ENCODE results near the gene EMX2.

The EMX2 gene

DNA sequence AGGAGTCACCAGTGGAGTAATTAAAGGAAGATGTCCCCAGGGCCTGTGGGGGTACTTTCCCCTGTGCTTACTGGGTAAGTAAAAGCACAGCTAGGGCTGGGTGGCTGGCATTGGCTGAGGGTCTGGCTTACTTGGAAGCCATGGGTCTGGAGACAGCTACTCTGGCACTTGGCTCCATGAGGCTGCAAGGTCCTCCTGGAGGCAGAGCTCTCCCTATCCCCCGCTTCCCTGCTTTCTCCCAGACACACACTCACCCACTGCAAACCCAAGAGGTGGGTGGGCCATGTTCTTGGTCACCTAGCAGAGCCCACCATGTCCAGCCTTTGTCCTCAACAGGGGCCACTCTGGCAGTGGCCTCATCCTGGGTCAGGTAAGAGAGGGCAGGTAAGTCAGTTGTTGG, 13.3 kb downstream of the EMX2 start:
- Histone ChIP-seq H3K23ac (ENCODE audit: low read length) (no peak overlapping the region), H2AK5ac (ENCODE audit: low read length) (no peak overlapping the region), H3K36me3 (ENCODE audit: control insufficient read depth in 1 of 2, insufficient read depth in 2 of 2, low read length in 2 of 2) (no peaks in the 10 kb centered on the region), H3K27me3 (ENCODE audit: insufficient read depth, low read length) (peaks cover 44% of the 10 kb centered on the region), H3K18ac (ENCODE audit: low read length) (no peak overlapping the region), H2BK12ac (ENCODE audit: low read length) (no peak overlapping the region), H4K8ac (ENCODE audit: low read depth, low read length) (no peak overlapping the region), H3K4me2 (ENCODE audit: low read length) (no peak overlapping the region), H3K27ac (ENCODE audit: low read depth, low read length) (no peak overlapping the region), H2BK120ac (ENCODE audit: insufficient read depth, low read length, poor library complexity) (no peak overlapping the region), H4K91ac (ENCODE audit: low read depth, low read length) (no peak overlapping the region), H4K12ac (ENCODE audit: low read depth, low read length) (no peak overlapping the region), H2BK5ac (ENCODE audit: low read depth, low read length, poor library complexity) (no peak overlapping the region), H3K9me3 (ENCODE audit: insufficient read depth, low read depth, low read length) (peaks cover 13% of the 10 kb centered on the region), H2AFZ (ENCODE audit: insufficient read depth, low read length, poor library complexity) (no peak overlapping the region), H3K79me1 (ENCODE audit: low read length) (no peaks in the 10 kb centered on the region), H3K4me1 (ENCODE audit: control insufficient read depth in 1 of 2, insufficient read depth in 2 of 2, low read length in 2 of 2) (peaks cover 4 to 8% of the 10 kb centered on the region in 2 experiments), H3K79me2 (ENCODE audit: control insufficient read depth, insufficient read depth, low read length, poor library complexity) (no peaks in the 10 kb centered on the region), H3K9ac (ENCODE audit: low read length) (no peak overlapping the region), H3K14ac (ENCODE audit: low read length) (no peak overlapping the region), H3K4ac (ENCODE audit: low read depth, low read length) (no peak overlapping the region), H3K4me3 (ENCODE audit: low read depth, low read length) (no peak overlapping the region)
- DNase-seq: no peak
- no CpG with 5 or more reads among the region's 1 CpG for WGBS (ENCODE audit: extremely low coverage, insufficient coverage, insufficient read length)

DNA sequence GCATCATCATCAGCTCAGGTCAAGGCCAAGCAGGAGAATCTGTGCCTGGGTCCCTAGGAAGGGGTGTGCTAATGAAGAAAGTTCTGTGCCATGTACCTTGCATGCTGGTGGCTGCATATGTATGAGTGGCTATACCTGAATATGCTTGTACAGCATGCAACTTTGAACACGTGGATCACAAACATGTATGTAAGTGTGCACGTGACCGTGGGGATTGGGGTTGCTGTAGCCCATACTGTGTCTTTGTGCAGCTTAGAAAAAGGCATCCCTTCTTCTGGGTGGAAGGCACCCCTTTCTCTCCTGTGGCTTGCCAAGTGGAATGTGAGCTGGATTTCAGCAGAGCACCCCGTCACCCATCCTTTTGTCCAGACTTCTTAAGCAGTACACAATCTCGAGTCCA, 13.8 kb downstream of the EMX2 start:
- Histone ChIP-seq H3K79me1 (ENCODE audit: low read length) (no peaks in the 10 kb centered on the region), H2AK5ac (ENCODE audit: low read length) (no peak overlapping the region), H3K9ac (ENCODE audit: low read length) (no peak overlapping the region), H4K12ac (ENCODE audit: low read depth, low read length) (no peak overlapping the region), H2BK12ac (ENCODE audit: low read length) (no peak overlapping the region), H2AFZ (ENCODE audit: insufficient read depth, low read length, poor library complexity) (no peak overlapping the region), H3K4me2 (ENCODE audit: low read length) (no peak overlapping the region), H3K14ac (ENCODE audit: low read length) (no peak overlapping the region), H3K4me1 (ENCODE audit: control insufficient read depth in 1 of 2, insufficient read depth in 2 of 2, low read length in 2 of 2) (peaks cover 4 to 8% of the 10 kb centered on the region in 2 experiments), H3K79me2 (ENCODE audit: control insufficient read depth, insufficient read depth, low read length, poor library complexity) (no peaks in the 10 kb centered on the region), H3K4me3 (ENCODE audit: low read depth, low read length) (no peak overlapping the region), H4K8ac (ENCODE audit: low read depth, low read length) (no peak overlapping the region), H3K36me3 (ENCODE audit: control insufficient read depth in 1 of 2, insufficient read depth in 2 of 2, low read length in 2 of 2) (no peaks in the 10 kb centered on the region), H4K91ac (ENCODE audit: low read depth, low read length) (no peak overlapping the region), H3K4ac (ENCODE audit: low read depth, low read length) (no peak overlapping the region), H3K18ac (ENCODE audit: low read length) (no peak overlapping the region), H3K27me3 (ENCODE audit: insufficient read depth, low read length) (peaks cover 42% of the 10 kb centered on the region), H2BK120ac (ENCODE audit: insufficient read depth, low read length, poor library complexity) (no peak overlapping the region), H2BK5ac (ENCODE audit: low read depth, low read length, poor library complexity) (no peak overlapping the region), H3K27ac (ENCODE audit: low read depth, low read length) (no peak overlapping the region), H3K9me3 (ENCODE audit: insufficient read depth, low read depth, low read length) (peaks cover 13% of the 10 kb centered on the region), H3K23ac (ENCODE audit: low read length) (no peak overlapping the region)
- DNase-seq: no peak
- WGBS (ENCODE audit: extremely low coverage, insufficient coverage, insufficient read length): no CpG with 5 or more reads among the region's 5 CpGs

DNA sequence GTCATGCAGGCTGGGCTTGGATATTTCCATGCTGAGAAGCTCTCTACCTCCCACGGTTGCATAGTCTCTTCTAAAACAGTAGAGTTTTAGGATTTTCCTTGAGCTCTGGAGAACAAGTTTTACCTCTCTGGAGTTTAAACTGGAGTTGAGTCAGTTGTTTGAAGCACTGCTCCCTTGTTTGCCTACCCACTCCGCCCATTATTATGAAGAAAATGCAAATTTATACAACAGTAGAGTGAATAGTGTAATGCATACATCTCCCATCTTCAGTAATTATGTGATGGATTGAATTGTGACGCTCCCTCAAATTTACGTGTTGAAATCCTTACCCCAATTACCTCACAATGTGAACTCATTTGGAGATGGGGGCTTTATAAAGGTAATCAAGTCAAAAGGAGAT, 17.2 kb downstream of the EMX2 start:
- no peaks in the 10 kb centered on the region for H3K4me1 ChIP-seq (ENCODE audit: control insufficient read depth in 1 of 2, insufficient read depth in 2 of 2, low read length in 2 of 2)
- no peak overlapping the region for H4K8ac ChIP-seq (ENCODE audit: low read depth, low read length)
- peaks cover 10% of the 10 kb centered on the region for H3K27me3 ChIP-seq (ENCODE audit: insufficient read depth, low read length)
- H2AFZ ChIP-seq (ENCODE audit: insufficient read depth, low read length, poor library complexity): no peak overlapping the region
- no peak overlapping the region for H4K91ac ChIP-seq (ENCODE audit: low read depth, low read length)
- no peak overlapping the region for H3K4ac ChIP-seq (ENCODE audit: low read depth, low read length)
- H3K9me3 ChIP-seq (ENCODE audit: insufficient read depth, low read depth, low read length): peaks cover 7% of the 10 kb centered on the region
- no peak for DNase-seq
- no peak overlapping the region for H3K4me2 ChIP-seq (ENCODE audit: low read length)
- no peak overlapping the region for H2BK120ac ChIP-seq (ENCODE audit: insufficient read depth, low read length, poor library complexity)
- no peak overlapping the region for H2AK5ac ChIP-seq (ENCODE audit: low read length)
- H2BK5ac ChIP-seq (ENCODE audit: low read depth, low read length, poor library complexity): no peak overlapping the region
- H3K36me3 ChIP-seq (ENCODE audit: control insufficient read depth in 1 of 2, insufficient read depth in 2 of 2, low read length in 2 of 2): no peaks in the 10 kb centered on the region
- no peak overlapping the region for H3K9ac ChIP-seq (ENCODE audit: low read length)
- H3K4me3 ChIP-seq (ENCODE audit: low read depth, low read length): no peak overlapping the region
- no peak overlapping the region for H4K12ac ChIP-seq (ENCODE audit: low read depth, low read length)
- WGBS (ENCODE audit: extremely low coverage, insufficient coverage, insufficient read length): no CpG with 5 or more reads among the region's 4 CpGs
- H3K18ac ChIP-seq (ENCODE audit: low read length): no peak overlapping the region
- H3K79me2 ChIP-seq (ENCODE audit: control insufficient read depth, insufficient read depth, low read length, poor library complexity): no peaks in the 10 kb centered on the region
- H3K27ac ChIP-seq (ENCODE audit: low read depth, low read length): no peak overlapping the region
- no peak overlapping the region for H3K23ac ChIP-seq (ENCODE audit: low read length)
- H2BK12ac ChIP-seq (ENCODE audit: low read length): no peak overlapping the region
- no peak overlapping the region for H3K14ac ChIP-seq (ENCODE audit: low read length)
- H3K79me1 ChIP-seq (ENCODE audit: low read length): no peaks in the 10 kb centered on the region

- no peak overlapping the region for H2AFZ ChIP-seq (ENCODE audit: insufficient read depth, low read length, poor library complexity)
- no peak overlapping the region for H4K91ac ChIP-seq (ENCODE audit: low read depth, low read length)
- H2BK120ac ChIP-seq (ENCODE audit: insufficient read depth, low read length, poor library complexity): no peak overlapping the region
- no CpG with 5 or more reads among the region's 2 CpGs for WGBS (ENCODE audit: extremely low coverage, insufficient coverage, insufficient read length)
- no peak overlapping the region for H3K27ac ChIP-seq (ENCODE audit: low read depth, low read length)
- H3K4me3 ChIP-seq (ENCODE audit: low read depth, low read length): no peak overlapping the region
- no peak overlapping the region for H3K4me2 ChIP-seq (ENCODE audit: low read length)
- no peaks in the 10 kb centered on the region for H3K27me3 ChIP-seq (ENCODE audit: insufficient read depth, low read length)
- no peak overlapping the region for H3K23ac ChIP-seq (ENCODE audit: low read length)
- DNase-seq: no peak
- H3K18ac ChIP-seq (ENCODE audit: low read length): no peak overlapping the region
- H2AK5ac ChIP-seq (ENCODE audit: low read length): no peak overlapping the region
- no peak overlapping the region for H2BK5ac ChIP-seq (ENCODE audit: low read depth, low read length, poor library complexity)
- H4K12ac ChIP-seq (ENCODE audit: low read depth, low read length): no peak overlapping the region
- no peak overlapping the region for H4K8ac ChIP-seq (ENCODE audit: low read depth, low read length)
- H3K4me1 ChIP-seq (ENCODE audit: control insufficient read depth in 1 of 2, insufficient read depth in 2 of 2, low read length in 2 of 2): no peaks in the 10 kb centered on the region
- H2BK12ac ChIP-seq (ENCODE audit: low read length): no peak overlapping the region
- H3K79me2 ChIP-seq (ENCODE audit: control insufficient read depth, insufficient read depth, low read length, poor library complexity): no peaks in the 10 kb centered on the region
- no peaks in the 10 kb centered on the region for H3K36me3 ChIP-seq (ENCODE audit: control insufficient read depth in 1 of 2, insufficient read depth in 2 of 2, low read length in 2 of 2)
- H3K14ac ChIP-seq (ENCODE audit: low read length): no peak overlapping the region
- peaks cover 5% of the 10 kb centered on the region for H3K9me3 ChIP-seq (ENCODE audit: insufficient read depth, low read depth, low read length)
- no peak overlapping the region for H3K9ac ChIP-seq (ENCODE audit: low read length)
- H3K4ac ChIP-seq (ENCODE audit: low read depth, low read length): no peak overlapping the region
- H3K79me1 ChIP-seq (ENCODE audit: low read length): no peaks in the 10 kb centered on the region
Measured at GRCh38 chr10:117560942-117561341, 18.4 kb downstream of the EMX2 start.
